ENCODE data around the gene NTRK3. TPM values are rescaled to one million over a fixed set of nuclear protein-coding genes. Genes with fewer than 3 reads are reported as not detected.
"Not testable (repeated sequence)": the region's sequence is repeated elsewhere in the genome, so short reads cannot be mapped to it uniquely, and the experiment has no call there.

The NTRK3 gene
- total RNA-seq, 1 experiment from 2014 or later: not detected

DNA sequence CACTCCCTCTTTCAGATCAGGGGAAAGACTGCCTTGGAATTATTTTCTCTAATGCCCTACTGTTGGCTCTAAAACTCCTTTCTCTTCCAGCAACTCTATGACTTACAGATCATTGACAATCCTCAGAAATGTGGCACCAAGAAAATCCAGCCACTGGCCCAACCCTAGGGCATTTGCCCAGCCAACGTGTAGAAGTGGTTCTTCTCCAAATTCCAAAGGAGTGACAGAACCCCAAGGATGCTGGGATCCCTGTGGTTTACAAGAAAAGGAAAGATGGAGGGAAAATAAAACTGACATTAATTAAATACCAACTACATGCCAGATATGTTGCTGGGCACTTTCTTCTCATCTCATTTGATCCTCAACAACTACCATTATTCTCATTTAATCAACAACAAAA lies 216.0 kb downstream of the NTRK3 start:
- intact Hi-C loops (cut with micrococcal nuclease; ENCODE audit: unreplicated experiment): no loop called here
- H3K4me1 Mint-ChIP-seq (ENCODE audit: low read depth, unreplicated experiment): no peaks in the 10 kb centered on the region
- CTCF ChIA-PET: no interaction called here
- H3K9me3 Mint-ChIP-seq (ENCODE audit: low read depth, unreplicated experiment): peaks cover 5% of the 10 kb centered on the region
- DNase-seq: no peak
- no peaks in the 10 kb centered on the region for H3K36me3 Mint-ChIP-seq (ENCODE audit: insufficient read depth, unreplicated experiment)
- TF ChIP-seq, protein P1, sequence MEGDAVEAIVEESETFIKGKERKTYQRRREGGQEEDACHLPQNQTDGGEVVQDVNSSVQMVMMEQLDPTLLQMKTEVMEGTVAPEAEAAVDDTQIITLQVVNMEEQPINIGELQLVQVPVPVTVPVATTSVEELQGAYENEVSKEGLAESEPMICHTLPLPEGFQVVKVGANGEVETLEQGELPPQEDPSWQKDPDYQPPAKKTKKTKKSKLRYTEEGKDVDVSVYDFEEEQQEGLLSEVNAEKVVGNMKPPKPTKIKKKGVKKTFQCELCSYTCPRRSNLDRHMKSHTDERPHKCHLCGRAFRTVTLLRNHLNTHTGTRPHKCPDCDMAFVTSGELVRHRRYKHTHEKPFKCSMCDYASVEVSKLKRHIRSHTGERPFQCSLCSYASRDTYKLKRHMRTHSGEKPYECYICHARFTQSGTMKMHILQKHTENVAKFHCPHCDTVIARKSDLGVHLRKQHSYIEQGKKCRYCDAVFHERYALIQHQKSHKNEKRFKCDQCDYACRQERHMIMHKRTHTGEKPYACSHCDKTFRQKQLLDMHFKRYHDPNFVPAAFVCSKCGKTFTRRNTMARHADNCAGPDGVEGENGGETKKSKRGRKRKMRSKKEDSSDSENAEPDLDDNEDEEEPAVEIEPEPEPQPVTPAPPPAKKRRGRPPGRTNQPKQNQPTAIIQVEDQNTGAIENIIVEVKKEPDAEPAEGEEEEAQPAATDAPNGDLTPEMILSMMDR (IDR thresholded peaks at IDR 0.05; ENCODE audit: unreplicated experiment): no peak
- no TSS peak for BruUV-seq (replicated peaks)
- no peak overlapping the region for H3K27ac Mint-ChIP-seq (ENCODE audit: unreplicated experiment)
- no peak overlapping the region for H3K4me3 Mint-ChIP-seq (ENCODE audit: low read depth, unreplicated experiment)
- H3K27me3 Mint-ChIP-seq (ENCODE audit: unreplicated experiment): peaks cover 21% of the 10 kb centered on the region

DNA sequence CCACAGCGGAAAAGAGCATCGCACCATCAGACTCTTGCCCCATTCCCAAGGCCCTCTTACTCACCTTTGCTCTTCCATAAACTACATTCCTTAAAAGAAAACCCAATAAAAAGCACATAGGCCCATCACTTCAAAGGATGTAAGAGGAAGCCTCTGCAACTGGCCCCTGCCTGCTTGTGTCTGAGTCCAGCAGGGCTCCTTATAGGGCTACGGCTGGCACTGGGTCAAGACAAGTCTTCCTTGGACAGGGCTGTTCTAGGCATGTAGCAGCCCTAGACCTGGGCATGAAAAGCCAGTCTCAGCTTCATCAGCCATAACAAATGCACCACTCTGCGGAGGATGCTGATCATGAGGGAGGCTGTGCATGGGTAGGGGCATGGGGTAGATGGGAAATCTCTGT lies 218.3 kb downstream of the NTRK3 start:
- H3K4me1 Mint-ChIP-seq (ENCODE audit: low read depth, unreplicated experiment): no peaks in the 10 kb centered on the region
- TF ChIP-seq, protein P1 (IDR thresholded peaks at IDR 0.05; ENCODE audit: unreplicated experiment): no peak
- H3K9me3 Mint-ChIP-seq (ENCODE audit: low read depth, unreplicated experiment): peaks cover 5% of the 10 kb centered on the region
- H3K27ac Mint-ChIP-seq (ENCODE audit: unreplicated experiment): no peak overlapping the region
- H3K36me3 Mint-ChIP-seq (ENCODE audit: insufficient read depth, unreplicated experiment): no peaks in the 10 kb centered on the region
- no TSS peak for BruUV-seq (replicated peaks)
- H3K4me3 Mint-ChIP-seq (ENCODE audit: low read depth, unreplicated experiment): no peak overlapping the region
- intact Hi-C loops (cut with micrococcal nuclease; ENCODE audit: unreplicated experiment): no loop called here
- H3K27me3 Mint-ChIP-seq (ENCODE audit: unreplicated experiment): peaks cover 25% of the 10 kb centered on the region
- CTCF ChIA-PET: interaction anchor here (0.6 kb wide), 1 partner anchor 882 kb away, joined by 3 read pairs; no protein-coding TSS in a partner anchor
- no peak for DNase-seq

DNA sequence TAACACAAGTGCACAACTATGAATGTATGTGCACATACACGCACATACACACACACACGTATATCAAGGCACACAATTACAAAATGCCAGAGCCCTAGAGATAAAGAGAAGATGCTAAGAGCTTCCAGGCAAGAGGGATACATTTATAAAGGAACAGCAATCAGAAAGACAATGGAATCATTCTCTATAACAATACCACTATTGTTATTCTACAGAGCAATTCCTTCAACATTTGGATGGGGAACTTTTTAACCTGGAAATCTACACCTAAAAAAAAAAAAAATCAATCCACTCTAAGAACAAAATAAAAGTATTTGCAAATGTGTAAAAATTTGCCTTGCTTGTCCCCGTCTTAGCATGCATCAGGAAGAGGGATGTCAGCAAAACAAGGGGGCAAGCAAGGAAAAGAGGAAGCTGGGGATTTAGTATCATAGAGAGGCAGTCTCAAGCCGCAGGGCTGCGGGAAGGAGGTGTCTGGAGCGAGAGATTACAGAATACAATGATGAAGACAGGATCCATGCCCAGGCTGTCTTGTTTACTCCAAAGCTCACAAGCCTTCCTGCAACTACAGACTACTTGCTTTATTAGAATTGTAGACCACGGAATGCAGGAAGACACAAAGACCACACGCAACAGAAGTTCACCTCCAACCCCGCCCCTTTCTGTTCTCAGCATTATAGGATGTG lies 220.2 kb downstream of the NTRK3 start:
- Mint-ChIP-seq H3K4me3 (ENCODE audit: low read depth, unreplicated experiment) (no peak overlapping the region), H3K27ac (ENCODE audit: unreplicated experiment) (no peak overlapping the region)
- CTCF ChIA-PET: no interaction called here

DNA sequence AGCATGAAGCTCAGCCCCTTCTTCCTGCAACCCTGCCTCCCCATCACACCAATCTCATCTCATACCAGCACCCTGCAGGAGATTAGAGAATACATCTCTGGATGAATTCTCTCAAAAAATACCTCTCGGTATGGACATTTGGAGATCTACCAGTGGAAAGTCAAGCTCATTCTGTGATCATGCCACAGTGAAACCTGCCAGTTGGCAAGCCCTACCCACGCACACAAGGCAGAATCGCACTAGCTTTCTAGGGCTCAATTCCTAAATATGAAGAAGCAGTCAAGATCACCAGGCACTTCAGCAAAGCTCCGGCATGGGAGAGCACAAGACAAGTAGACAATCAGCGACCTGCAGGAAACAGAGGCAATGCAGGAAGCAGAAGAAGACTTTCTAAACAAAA lies 221.2 kb downstream of the NTRK3 start:
- Mint-ChIP-seq H3K27ac (ENCODE audit: unreplicated experiment) (no peak overlapping the region), H3K4me3 (ENCODE audit: low read depth, unreplicated experiment) (no peak overlapping the region), H3K9me3 (ENCODE audit: low read depth, unreplicated experiment) (peaks cover 7% of the 10 kb centered on the region), H3K27me3 (ENCODE audit: unreplicated experiment) (peaks cover 25% of the 10 kb centered on the region), H3K4me1 (ENCODE audit: low read depth, unreplicated experiment) (no peaks in the 10 kb centered on the region), H3K36me3 (ENCODE audit: insufficient read depth, unreplicated experiment) (peaks cover 5% of the 10 kb centered on the region)
- TF ChIP-seq, protein P1 (IDR thresholded peaks at IDR 0.05; ENCODE audit: unreplicated experiment): no peak
- CTCF ChIA-PET: no interaction called here
- BruUV-seq (replicated peaks): no TSS peak
- intact Hi-C loops (cut with micrococcal nuclease; ENCODE audit: unreplicated experiment): no loop called here
- DNase-seq: no peak

More for the DNA sequence above, 220.2 kb downstream of the NTRK3 start:
- TF ChIP-seq, protein P1 (IDR thresholded peaks at IDR 0.05; ENCODE audit: unreplicated experiment): no peak
- Mint-ChIP-seq H3K4me1 (ENCODE audit: low read depth, unreplicated experiment) (no peaks in the 10 kb centered on the region), H3K9me3 (ENCODE audit: low read depth, unreplicated experiment) (peaks cover 7% of the 10 kb centered on the region), H3K36me3 (ENCODE audit: insufficient read depth, unreplicated experiment) (peaks cover 5% of the 10 kb centered on the region), H3K27me3 (ENCODE audit: unreplicated experiment) (peaks cover 25% of the 10 kb centered on the region)
- no peak for DNase-seq
- no TSS peak for BruUV-seq (replicated peaks)
- intact Hi-C loops (cut with micrococcal nuclease; ENCODE audit: unreplicated experiment): no loop called here

- H3K27ac Mint-ChIP-seq (ENCODE audit: unreplicated experiment); H3K9me3 Mint-ChIP-seq (ENCODE audit: low read depth, unreplicated experiment); DNase-seq; CTCF ChIA-PET; intact Hi-C loops (cut with micrococcal nuclease; ENCODE audit: unreplicated experiment); H3K36me3 Mint-ChIP-seq (ENCODE audit: insufficient read depth, unreplicated experiment); H3K4me3 Mint-ChIP-seq (ENCODE audit: low read depth, unreplicated experiment); BruUV-seq (replicated peaks); H3K4me1 Mint-ChIP-seq (ENCODE audit: low read depth, unreplicated experiment): not testable (repeated sequence)
- peaks cover 25% of the 10 kb centered on the region for H3K27me3 Mint-ChIP-seq (ENCODE audit: unreplicated experiment)
Measured at GRCh38 chr15:88033421-88033820, 223.1 kb downstream of the NTRK3 start.
